Measurements from ENCODE around the gene GPRASP2.

DNA sequence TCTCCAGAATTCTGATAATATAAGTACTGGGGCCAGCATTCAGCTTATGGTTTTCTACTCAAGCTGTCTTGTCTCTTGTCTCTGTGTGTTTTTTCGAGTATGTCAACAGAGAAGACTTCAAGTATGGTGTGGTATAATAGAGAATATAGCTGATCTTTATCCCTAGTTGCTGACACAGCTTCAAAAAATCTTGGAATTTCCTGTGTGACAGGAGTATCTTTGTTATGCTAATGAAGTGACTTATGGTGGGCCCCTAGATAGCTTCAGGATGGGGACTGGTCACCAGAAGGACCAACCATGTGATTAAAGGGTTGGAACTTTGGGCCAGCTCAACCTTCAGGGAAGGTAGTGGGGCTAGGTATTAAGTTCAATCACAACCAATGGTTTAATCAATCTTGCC is 11.2 kb downstream of the GPRASP2 start:
- TF ChIP-seq POLR2A (IDR thresholded peaks at IDR 0.05), result no peak
- TF ChIP-seq, protein P1, sequence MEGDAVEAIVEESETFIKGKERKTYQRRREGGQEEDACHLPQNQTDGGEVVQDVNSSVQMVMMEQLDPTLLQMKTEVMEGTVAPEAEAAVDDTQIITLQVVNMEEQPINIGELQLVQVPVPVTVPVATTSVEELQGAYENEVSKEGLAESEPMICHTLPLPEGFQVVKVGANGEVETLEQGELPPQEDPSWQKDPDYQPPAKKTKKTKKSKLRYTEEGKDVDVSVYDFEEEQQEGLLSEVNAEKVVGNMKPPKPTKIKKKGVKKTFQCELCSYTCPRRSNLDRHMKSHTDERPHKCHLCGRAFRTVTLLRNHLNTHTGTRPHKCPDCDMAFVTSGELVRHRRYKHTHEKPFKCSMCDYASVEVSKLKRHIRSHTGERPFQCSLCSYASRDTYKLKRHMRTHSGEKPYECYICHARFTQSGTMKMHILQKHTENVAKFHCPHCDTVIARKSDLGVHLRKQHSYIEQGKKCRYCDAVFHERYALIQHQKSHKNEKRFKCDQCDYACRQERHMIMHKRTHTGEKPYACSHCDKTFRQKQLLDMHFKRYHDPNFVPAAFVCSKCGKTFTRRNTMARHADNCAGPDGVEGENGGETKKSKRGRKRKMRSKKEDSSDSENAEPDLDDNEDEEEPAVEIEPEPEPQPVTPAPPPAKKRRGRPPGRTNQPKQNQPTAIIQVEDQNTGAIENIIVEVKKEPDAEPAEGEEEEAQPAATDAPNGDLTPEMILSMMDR (IDR thresholded peaks at IDR 0.05 in 4 of 5, conservative IDR thresholded peaks at IDR 0.05 in 1 of 5), result no peak

All from gastrocnemius medialis (tissue), 4 donors.